Karpas-422 (cell line): ENCODE results near the gene SLC25A10. TPM values are rescaled to one million over a fixed set of nuclear protein-coding genes. Genes with fewer than 3 reads are reported as not detected.

Experiments
- DNase-seq: peaks from one replicate; pipeline ENCODE4 v3.0.0-alpha.2; 2015
- H2AFZ ChIP-seq: fragments of 200-600 bp; sonication (generic); 2 replicates; pipeline ENCODE4 v1.6.1; 2014; ENCODE audit warnings: antibody characterized with exemption, low read length, mixed read lengths
- H3K27ac ChIP-seq: fragments of 200-600 bp; sonication (generic); 2 replicates; pipeline ENCODE4 v1.5.1; 2014; ENCODE audit warnings: mild to moderate bottlenecking, low read length, moderate library complexity
- H3K27me3 ChIP-seq: fragments of 200-600 bp; sonication (generic); 2 replicates; pipeline ENCODE4 v1.6.1; 2014; ENCODE audit warnings: low read length, mixed read lengths
- H3K36me3 ChIP-seq: fragments of 200-600 bp; sonication (generic); 2 replicates; pipeline ENCODE4 v1.6.1; 2014; ENCODE audit warnings: low read length, mixed read lengths; ENCODE audit not compliant: insufficient read depth
- H3K4me1 ChIP-seq: fragments of 200-600 bp; sonication (generic); 2 replicates; pipeline ENCODE4 v1.6.1; 2014; ENCODE audit warnings: mild to moderate bottlenecking, low read length, mixed read lengths
- H3K4me2 ChIP-seq: fragments of 200-600 bp; sonication (generic); 2 replicates; pipeline ENCODE4 v1.6.1; 2014; ENCODE audit warnings: low read length, low read depth, mild to moderate bottlenecking; ENCODE audit not compliant: poor library complexity, severe bottlenecking
- H3K4me3 ChIP-seq: fragments of 200-600 bp; sonication (generic); 2 replicates; pipeline ENCODE4 v1.5.1; 2014; ENCODE audit warnings: mild to moderate bottlenecking, antibody characterized with exemption, low read length, mixed read lengths
- H3K79me2 ChIP-seq: fragments of 200-600 bp; sonication (generic); 2 replicates; pipeline ENCODE4 v1.6.1; 2014; ENCODE audit warnings: mild to moderate bottlenecking, low read length, mixed read lengths
- H3K9ac ChIP-seq: fragments of 200-600 bp; sonication (generic); 2 replicates; pipeline ENCODE4 v1.6.0; 2014; ENCODE audit warnings: low read length
- H3K9me2 ChIP-seq: fragments of 200-600 bp; sonication (generic), shearing (Covaris generic); replicated peaks from 2 replicates; pipeline ENCODE4 v1.6.0; 2014; ENCODE audit warnings: mild to moderate bottlenecking, low read length, moderate library complexity; ENCODE audit not compliant: insufficient read depth
- H3K9me3 ChIP-seq: fragments of 300-700, 200-600 bp; sonication (generic); 2 replicates; pipeline ENCODE4 v1.6.1; 2014; ENCODE audit warnings: low read length, mixed read lengths
- H4K20me1 ChIP-seq: fragments of 200-600 bp; sonication (generic); 2 replicates; pipeline ENCODE4 v1.6.1; 2014; ENCODE audit warnings: mild to moderate bottlenecking, antibody characterized with exemption, low read length, low read depth; ENCODE audit not compliant: insufficient read depth
- total RNA-seq: library from RNA; depleted of rRNA; stranded (reverse); fragments of >200 nt; shearing (Covaris generic); gene quantifications from 2 replicates; pipeline ENCODE4 v1.2.3, GENCODE V29; 2014; ENCODE audit warnings: low replicate concordance

SLC25A10 gene
- total RNA-seq, 1 experiment from 2014 or later: 8.6 TPM

- H3K9me2 ChIP-seq: no peaks in the 10 kb centered on the region
- H3K4me1 ChIP-seq: peaks cover 29% of the 10 kb centered on the region
- H3K79me2 ChIP-seq: peaks cover 22% of the 10 kb centered on the region
- 0 out of 2 replicates have a peak, but pooled peaks cover 18% of the 10 kb centered on the region for H4K20me1 ChIP-seq
- no peak overlapping the region for H3K27ac ChIP-seq
- H3K27me3 ChIP-seq: no peaks in the 10 kb centered on the region
- no peaks in the 10 kb centered on the region for H3K36me3 ChIP-seq
- H3K9ac ChIP-seq: peak overlapping the region; percentile 85
- peak overlapping the region; percentile 90 for H3K4me3 ChIP-seq
- H3K9me3 ChIP-seq: no peaks in the 10 kb centered on the region
- no peak overlapping the region for H2AFZ ChIP-seq
- H3K4me2 ChIP-seq: peak overlapping the region; percentile 94
- no peak for DNase-seq
Measured at GRCh38 chr17:81713556-81714411, 1.7 kb downstream of the SLC25A10 start.

DNA sequence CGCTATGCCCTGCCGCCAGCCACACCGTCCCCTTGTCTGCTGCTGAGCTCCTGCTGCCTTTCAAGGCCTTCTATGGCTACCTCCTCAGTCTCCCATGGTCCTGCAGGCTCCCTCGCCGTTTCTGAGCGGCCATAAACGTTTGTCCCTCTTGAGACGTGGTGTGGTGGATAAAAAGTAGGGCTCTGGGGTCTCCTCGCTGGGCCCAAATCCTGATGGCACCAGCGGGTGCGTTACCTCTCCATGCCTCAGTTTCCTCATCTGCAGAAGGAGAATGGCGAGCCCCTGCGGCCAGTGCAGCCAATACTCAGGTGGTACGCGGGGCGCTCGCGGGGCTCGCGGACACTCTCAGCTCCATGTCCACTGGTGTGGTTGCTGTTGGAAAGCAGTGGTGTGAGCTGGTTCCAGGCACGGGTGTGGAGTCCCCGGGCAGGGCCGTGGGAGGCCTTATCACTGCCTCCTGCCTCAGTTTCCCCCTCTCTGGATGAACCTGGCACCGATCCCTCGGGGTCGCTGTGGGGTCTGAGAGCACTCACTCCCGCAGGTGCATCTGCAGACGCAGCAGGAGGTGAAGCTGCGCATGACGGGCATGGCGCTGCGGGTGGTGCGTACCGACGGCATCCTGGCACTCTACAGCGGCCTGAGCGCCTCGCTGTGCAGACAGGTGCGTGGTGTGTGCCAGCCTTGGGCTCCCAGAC, 2.5 kb downstream of the SLC25A10 start:
- H3K9ac ChIP-seq: no peak overlapping the region
- no peak overlapping the region for H3K4me2 ChIP-seq
- no peak overlapping the region for H3K27ac ChIP-seq
- H4K20me1 ChIP-seq: 0 out of 2 replicates have a peak, but pooled peaks cover 18% of the 10 kb centered on the region
- no peaks in the 10 kb centered on the region for H3K27me3 ChIP-seq
- H2AFZ ChIP-seq: no peak overlapping the region
- no peaks in the 10 kb centered on the region for H3K9me3 ChIP-seq
- no peaks in the 10 kb centered on the region for H3K36me3 ChIP-seq
- peaks cover 22% of the 10 kb centered on the region for H3K79me2 ChIP-seq
- peaks cover 29% of the 10 kb centered on the region for H3K4me1 ChIP-seq
- H3K9me2 ChIP-seq: no peaks in the 10 kb centered on the region
- DNase-seq: no peak
- no peak overlapping the region; the same call in 1 of the 2 replicates for H3K4me3 ChIP-seq

DNA sequence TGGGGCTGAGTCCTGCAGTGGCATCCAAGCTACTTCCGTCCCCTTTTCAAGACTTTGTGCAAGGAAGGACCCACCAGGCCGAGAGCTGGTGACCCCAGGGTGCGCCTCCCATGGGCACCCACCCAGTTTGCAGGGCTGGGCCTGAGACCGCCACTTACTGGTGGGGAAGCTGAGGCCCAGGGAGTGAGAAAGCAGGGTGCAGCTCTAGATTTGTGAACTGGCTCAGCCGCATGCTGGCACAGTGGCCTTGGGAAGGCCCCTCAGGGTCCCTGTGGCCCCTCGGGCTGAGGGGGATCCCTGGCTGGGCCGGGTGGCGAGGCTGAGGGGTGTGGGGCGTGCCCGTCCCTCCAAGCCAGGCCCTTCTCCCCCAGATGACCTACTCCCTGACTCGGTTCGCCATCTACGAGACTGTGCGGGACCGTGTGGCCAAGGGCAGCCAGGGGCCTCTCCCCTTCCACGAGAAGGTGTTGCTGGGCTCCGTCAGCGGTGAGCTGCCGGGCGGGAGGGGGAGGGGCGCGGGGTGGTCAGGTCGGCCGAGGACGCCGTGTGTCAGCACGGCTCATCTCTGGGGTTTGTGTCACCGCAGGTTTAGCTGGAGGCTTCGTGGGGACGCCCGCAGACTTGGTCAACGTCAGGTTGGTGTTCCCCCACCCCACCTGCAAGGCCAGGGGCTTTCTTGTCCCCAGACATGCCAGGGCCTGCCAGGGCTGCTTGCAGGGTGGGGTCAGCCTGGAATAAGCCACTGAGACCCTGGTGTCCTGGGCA, 3.2 kb downstream of the SLC25A10 start:
- no peak overlapping the region for H3K9ac ChIP-seq
- no peak overlapping the region for H3K4me2 ChIP-seq
- no peaks in the 10 kb centered on the region for H3K9me3 ChIP-seq
- H3K4me3 ChIP-seq: no peak overlapping the region
- no peaks in the 10 kb centered on the region for H3K27me3 ChIP-seq
- no peak overlapping the region for H2AFZ ChIP-seq
- no peak for DNase-seq
- H4K20me1 ChIP-seq: 0 out of 2 replicates have a peak, but pooled peaks cover 18% of the 10 kb centered on the region
- no peaks in the 10 kb centered on the region for H3K36me3 ChIP-seq
- H3K4me1 ChIP-seq: peaks cover 29% of the 10 kb centered on the region
- peaks cover 22% of the 10 kb centered on the region for H3K79me2 ChIP-seq
- H3K9me2 ChIP-seq: no peaks in the 10 kb centered on the region
- no peak overlapping the region for H3K27ac ChIP-seq

- DNase-seq: no peak
- Histone ChIP-seq H3K27me3 (no peaks in the 10 kb centered on the region), H3K4me2 (no peak overlapping the region), H3K79me2 (peaks cover 22% of the 10 kb centered on the region), H2AFZ (no peak overlapping the region), H3K4me3 (no peak overlapping the region), H4K20me1 (peaks cover 20% of the 10 kb centered on the region; the same call in 1 of the 2 replicates), H3K9me2 (no peaks in the 10 kb centered on the region), H3K27ac (no peak overlapping the region), H3K9ac (no peak overlapping the region), H3K4me1 (peaks cover 23% of the 10 kb centered on the region), H3K36me3 (no peaks in the 10 kb centered on the region), H3K9me3 (no peaks in the 10 kb centered on the region)
Measured at GRCh38 chr17:81715872-81716673, 4.0 kb downstream of the SLC25A10 start.

- no peaks in the 10 kb centered on the region for H3K9me3 ChIP-seq
- no peak overlapping the region for H3K4me2 ChIP-seq
- no peak overlapping the region for H3K9ac ChIP-seq
- H3K27ac ChIP-seq: no peak overlapping the region
- H3K4me3 ChIP-seq: no peak overlapping the region
- H3K4me1 ChIP-seq: peaks cover 17% of the 10 kb centered on the region
- peaks cover 22% of the 10 kb centered on the region for H3K79me2 ChIP-seq
- H2AFZ ChIP-seq: no peak overlapping the region
- H4K20me1 ChIP-seq: peaks cover 21% of the 10 kb centered on the region; the same call in 1 of the 2 replicates
- H3K9me2 ChIP-seq: no peaks in the 10 kb centered on the region
- DNase-seq: no peak
- H3K36me3 ChIP-seq: no peaks in the 10 kb centered on the region
- H3K27me3 ChIP-seq: no peaks in the 10 kb centered on the region
Measured at GRCh38 chr17:81716674-81716996, 4.6 kb downstream of the SLC25A10 start.

DNA sequence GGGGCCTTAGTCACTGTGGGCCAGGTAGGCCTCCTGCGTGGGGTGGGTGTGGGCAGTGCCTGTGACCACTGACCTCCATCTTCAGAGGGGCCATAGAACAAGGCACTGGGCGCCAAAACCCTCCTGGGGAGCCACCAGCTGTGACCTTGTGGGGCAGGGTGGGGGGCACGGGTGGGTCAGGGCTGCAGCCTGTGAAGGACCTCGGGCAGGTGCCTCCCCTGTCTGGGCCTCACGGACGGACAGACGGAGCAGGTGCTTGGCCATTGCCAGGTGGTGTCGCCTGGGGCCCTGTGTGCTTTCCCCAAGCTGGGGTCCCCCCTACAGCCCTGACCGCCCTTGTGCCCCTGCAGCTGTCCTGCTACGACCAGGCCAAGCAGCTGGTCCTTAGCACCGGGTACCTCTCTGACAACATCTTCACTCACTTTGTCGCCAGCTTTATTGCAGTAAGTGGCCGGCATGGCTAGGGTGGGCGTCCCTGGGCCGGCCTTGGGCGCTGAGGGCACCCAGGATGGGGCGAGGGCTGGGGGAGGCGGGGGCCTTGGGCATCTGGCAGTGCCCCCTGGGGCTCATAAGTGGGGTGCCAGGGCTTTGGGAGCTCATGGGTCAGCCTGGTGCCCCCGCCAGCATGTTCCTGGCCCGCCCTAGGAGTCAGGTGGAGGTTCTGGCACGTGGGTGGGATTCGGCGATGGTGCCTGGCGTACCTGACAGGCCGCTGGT, 5.1 kb downstream of the SLC25A10 start:
- H3K4me1 ChIP-seq: peaks cover 14% of the 10 kb centered on the region
- no peak overlapping the region for H3K4me3 ChIP-seq
- no peak overlapping the region for H3K9ac ChIP-seq
- DNase-seq: no peak
- H3K9me3 ChIP-seq: no peaks in the 10 kb centered on the region
- H3K79me2 ChIP-seq: peaks cover 22% of the 10 kb centered on the region
- H3K27ac ChIP-seq: no peak overlapping the region
- peaks cover 21% of the 10 kb centered on the region; the same call in 1 of the 2 replicates for H4K20me1 ChIP-seq
- H3K27me3 ChIP-seq: no peaks in the 10 kb centered on the region
- H3K9me2 ChIP-seq: no peaks in the 10 kb centered on the region
- H3K4me2 ChIP-seq: no peak overlapping the region
- no peaks in the 10 kb centered on the region for H3K36me3 ChIP-seq
- H2AFZ ChIP-seq: no peak overlapping the region

DNA sequence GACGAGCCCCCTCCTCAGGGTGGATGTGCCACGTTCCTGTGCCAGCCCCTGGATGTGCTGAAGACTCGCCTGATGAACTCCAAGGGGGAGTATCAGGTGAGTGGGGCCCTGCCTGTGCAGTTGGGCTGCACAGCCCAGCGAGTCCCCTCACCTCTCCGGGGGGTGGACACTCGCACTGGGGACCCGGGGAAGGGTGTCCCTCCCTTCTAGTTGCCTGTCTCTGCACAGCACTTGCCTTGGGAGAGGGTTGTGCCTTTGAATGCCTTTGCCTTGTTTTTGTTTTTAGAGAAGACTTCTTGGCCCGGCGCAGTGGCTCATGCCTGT, 5.6 kb downstream of the SLC25A10 start:
- Histone ChIP-seq H3K27ac (no peak overlapping the region), H3K27me3 (no peaks in the 10 kb centered on the region), H3K9ac (no peak overlapping the region), H3K9me2 (no peaks in the 10 kb centered on the region), H4K20me1 (peaks cover 21% of the 10 kb centered on the region; the same call in 1 of the 2 replicates), H3K4me2 (no peak overlapping the region), H3K9me3 (no peaks in the 10 kb centered on the region), H3K4me1 (peaks cover 13% of the 10 kb centered on the region), H2AFZ (no peak overlapping the region), H3K79me2 (peaks cover 17% of the 10 kb centered on the region), H3K36me3 (no peaks in the 10 kb centered on the region), H3K4me3 (no peak overlapping the region)
- no peak for DNase-seq
